Retina (tissue), 1 donor: ENCODE measurements around the gene CHST4.
"Not testable (repeated sequence)": the region's sequence is repeated elsewhere in the genome, so short reads cannot be mapped to it uniquely, and the experiment has no call there.

Experiments used
- DNase-seq: peaks from one replicate; pipeline ENCODE4 v3.0.0-alpha.2; 2016

CHST4 gene

DNA sequence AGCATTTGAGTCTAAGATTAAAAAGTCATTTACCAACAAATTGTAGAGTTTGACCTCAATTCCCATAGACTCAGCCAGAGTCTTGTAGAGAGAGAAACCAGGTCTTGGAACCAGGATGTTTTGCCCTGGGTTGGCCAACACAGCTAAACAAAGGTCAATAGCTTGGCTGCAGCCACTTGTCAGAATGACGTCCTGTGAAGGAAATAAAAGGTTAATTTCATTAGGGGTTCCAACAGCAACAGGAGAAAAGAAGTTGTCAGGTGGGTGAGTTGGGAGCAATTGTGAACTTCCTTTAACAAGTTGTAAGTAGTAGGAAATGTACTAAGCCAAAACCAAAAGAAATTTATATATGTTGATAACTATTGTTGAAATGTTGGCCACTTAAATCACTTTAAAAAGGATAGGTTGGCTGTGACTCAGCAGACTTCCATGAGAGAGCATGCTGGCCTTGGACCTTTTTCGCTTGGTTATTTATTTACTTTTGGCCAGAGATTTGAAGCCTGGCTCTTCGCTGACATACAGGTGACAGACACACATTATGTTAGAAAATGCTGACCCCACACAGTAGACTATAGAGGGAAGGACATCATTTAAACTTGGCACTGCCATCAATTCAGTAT lies 46.4 kb downstream of the CHST4 start:
- DNase-seq = no peak

DNA sequence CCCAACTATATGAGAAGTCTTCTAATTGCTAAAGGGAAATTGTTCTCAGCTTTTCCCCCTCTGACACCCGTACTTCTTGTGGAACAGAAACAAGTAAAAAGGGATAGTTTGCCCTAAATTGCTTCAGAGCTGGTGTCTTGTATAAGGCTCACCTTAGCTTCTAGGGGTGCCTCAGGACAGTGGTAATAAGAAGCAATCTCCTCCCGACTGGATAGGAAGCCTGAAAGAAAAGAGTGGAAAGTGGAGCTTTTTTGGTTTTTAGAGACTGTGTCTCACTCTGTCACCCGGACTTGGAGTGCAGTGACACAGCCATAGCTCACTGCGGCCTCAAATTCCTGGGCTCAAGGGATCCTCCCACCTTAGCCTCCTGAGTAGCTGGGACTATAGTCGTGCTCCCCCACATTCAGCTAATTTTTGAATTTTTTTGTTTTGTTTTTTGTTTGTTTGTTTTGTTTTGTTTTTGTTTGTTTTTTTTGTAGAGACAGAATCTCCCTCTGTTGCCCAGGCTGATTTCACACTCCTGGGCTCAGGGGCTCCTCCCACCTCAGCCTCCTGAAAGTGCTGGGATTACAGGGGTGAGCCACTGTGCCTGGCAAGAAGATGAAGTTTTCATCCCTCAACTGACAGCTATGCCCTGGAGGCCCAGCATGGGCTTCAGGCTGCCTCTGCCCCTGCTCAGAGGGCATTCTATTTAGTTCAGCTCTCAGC lies 47.3 kb downstream of the CHST4 start:
- no peak for DNase-seq

DNA sequence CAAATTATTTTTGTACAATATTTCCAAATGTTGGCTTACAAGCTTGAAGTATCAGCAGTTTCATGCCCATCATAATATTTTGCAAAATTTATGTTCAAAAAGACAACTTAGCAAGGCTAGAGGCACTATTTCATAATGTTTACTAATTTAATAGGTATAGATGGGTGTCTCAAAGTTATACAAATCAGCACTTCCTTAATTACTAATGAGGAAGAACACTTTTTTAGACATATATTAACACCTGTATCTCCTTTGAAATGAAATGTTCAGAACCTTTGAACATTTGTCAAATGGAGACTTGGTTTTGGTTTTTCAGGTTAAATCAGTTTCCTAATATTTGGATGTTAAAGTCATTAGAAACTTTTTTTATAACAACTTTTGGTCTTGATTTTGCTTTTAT lies 48.5 kb downstream of the CHST4 start:
- no peak for DNase-seq

DNA sequence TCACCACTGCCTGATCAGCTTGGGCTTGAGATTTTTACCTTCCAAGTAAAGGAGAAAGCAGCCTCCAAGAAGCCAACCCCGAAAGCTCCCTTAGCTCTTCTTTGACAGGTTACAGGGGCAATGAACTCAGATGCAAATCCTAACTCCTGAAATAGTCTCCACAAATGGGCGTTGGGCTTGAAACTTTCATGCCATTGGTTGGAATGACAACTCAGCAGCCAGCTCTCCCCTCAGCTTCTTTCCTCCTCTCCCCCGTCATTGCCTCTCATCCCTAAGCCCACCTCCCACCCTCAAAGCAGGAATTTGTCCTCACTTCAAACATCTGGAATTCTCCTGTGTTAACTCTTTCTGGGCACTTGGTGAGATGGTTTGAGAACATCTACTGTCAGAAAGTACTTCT lies 50.7 kb downstream of the CHST4 start, which contains the start of gene TAT:
Gene TAT, minus strand, starts transcription at position 122 of the 400 bp plus-strand sequence. CDS start 677 bp downstream, outside the sequence.
- DNase-seq = no peak

DNA sequence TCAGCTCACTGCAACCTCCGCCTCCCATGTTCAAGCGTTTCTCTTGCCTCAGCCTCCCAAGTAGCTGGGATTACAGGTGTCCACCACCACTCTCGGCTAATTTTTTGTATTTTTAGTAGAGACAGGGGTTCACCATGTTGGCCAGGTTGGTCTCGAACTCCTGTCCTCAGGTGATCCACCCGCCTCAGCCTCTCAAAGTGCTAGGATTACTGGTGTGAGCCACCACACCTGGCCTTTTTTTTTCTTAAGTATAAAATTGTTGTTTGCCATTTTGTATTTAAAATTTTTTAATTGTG lies 56.3 kb downstream of the CHST4 start:
- DNase-seq = not testable (repeated sequence)

DNA sequence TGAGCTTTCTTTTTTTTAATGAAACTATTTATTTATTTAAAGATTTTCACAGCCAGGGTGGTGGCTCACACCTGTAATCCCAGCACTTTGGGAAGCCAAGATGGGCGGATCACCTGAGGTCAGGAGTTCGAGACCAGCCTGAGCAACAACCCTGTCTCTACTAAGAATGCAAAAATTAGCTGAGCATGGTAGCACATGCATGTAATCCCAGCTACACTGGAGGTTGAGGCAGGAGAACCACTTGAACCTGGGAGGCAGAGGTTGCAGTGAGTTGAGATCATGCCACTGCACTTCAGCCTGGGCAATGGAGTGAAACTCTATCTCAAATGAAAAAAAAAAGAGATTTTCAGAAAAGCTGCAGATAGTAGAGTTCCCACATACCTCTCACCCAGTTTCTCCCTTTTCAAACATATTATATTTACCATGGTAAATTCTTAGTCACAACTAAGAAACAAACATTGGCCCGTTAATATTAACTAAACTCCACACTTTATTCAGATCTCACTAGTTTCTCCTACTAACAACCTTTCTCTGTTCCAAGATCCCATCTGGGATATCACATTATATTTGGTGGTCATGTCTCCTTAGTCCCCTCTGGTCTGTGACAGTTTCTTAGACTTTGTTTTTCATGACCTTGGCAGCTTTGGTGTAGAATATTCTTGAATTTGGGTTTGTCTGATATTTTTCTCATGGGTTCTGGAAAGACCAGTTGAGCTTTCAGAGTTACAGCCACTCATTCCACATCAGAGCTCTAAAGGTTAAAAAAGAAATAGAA lies 58.5 kb downstream of the CHST4 start:
- DNase-seq = no peak

DNA sequence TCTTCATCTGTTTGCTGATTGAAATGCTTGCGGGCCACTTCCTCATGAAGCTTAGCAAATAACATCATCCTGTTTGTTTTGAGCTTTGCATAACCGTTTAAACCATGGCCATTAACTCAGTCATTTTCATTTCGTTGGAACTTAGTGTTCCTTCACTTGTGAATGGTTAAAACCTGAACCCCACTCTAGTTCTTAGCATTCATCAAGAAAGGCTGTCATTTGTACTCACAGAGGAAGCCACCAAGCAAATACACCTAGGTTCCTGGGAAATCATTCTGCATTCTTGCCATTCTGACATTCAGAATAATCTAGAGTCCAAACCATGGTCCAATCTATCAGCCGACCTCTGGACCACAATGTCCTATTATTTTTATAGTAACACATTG lies 59.1 kb downstream of the CHST4 start:
- no peak for DNase-seq
